Neural cell (in vitro differentiated cells): Measurements from ENCODE around the gene HNRNPUL1. TPM values are rescaled to one million over a fixed set of nuclear protein-coding genes. Genes with fewer than 3 reads are reported as not detected.

Experiments used
- H2AFZ ChIP-seq: fragments of 200-600, 300-800 bp; sonication (generic), shearing (Covaris generic); 2 replicates; pipeline ENCODE4 v1.6.0; 2014; ENCODE audit warnings: low read depth, mild to moderate bottlenecking, antibody characterized with exemption, low read length, moderate library complexity
- H3F3A ChIP-seq: fragments of 200-600 bp; shearing (Covaris generic); 2 replicates; pipeline ENCODE4 v1.6.1; 2016; ENCODE audit warnings: mild to moderate bottlenecking, moderate library complexity, mixed read lengths, antibody characterized with exemption, low read length; ENCODE audit not compliant: insufficient read depth, poor library complexity, severe bottlenecking
- H3K27ac ChIP-seq: fragments of 200-600, 300-800 bp; sonication (generic), shearing (Covaris generic); 2 replicates; pipeline ENCODE4 v1.5.1; 2014; ENCODE audit warnings: mild to moderate bottlenecking, low read length, moderate library complexity
- H3K27me3 ChIP-seq: fragments of 300-800, 200-600 bp; sonication (generic), shearing (Covaris generic); 2 replicates; pipeline ENCODE4 v1.6.0; 2014; ENCODE audit warnings: mild to moderate bottlenecking, low read depth, low read length, moderate library complexity; ENCODE audit not compliant: insufficient read depth
- H3K36me3 ChIP-seq: fragments of 300-800, 200-600 bp; sonication (generic), shearing (Covaris generic); 2 replicates; pipeline ENCODE4 v1.5.1; 2014; ENCODE audit warnings: mild to moderate bottlenecking, antibody characterized with exemption, low read length, moderate library complexity; ENCODE audit not compliant: insufficient read depth
- H3K4me2 ChIP-seq: fragments of 300-800, 200-600 bp; sonication (generic), shearing (Covaris generic); 2 replicates; pipeline ENCODE4 v1.6.0; 2014; ENCODE audit warnings: mild to moderate bottlenecking, low read length
- H3K4me3 ChIP-seq: fragments of 300-800, 200-600 bp; sonication (generic), shearing (Covaris generic); 2 replicates; pipeline ENCODE4 v1.5.1; 2014; ENCODE audit warnings: mild to moderate bottlenecking, low read length, moderate library complexity
- H3K79me2 ChIP-seq: fragments of 200-600 bp; shearing (Covaris generic); replicated peaks from 2 replicates; pipeline ENCODE4 v1.6.0; 2014; ENCODE audit warnings: mild to moderate bottlenecking, low read length, moderate library complexity; ENCODE audit not compliant: insufficient read depth
- H3K9ac ChIP-seq: fragments of 300-800, 200-600 bp; sonication (generic), shearing (Covaris generic); 2 replicates; pipeline ENCODE4 v1.6.1; 2016; ENCODE audit warnings: mild to moderate bottlenecking, low read length, mixed read lengths
- H3K9me2 ChIP-seq: fragments of 200-600 bp; shearing (Covaris generic); 2 replicates; pipeline ENCODE4 v1.6.1; 2016; ENCODE audit warnings: mild to moderate bottlenecking, low read length, mixed read lengths; ENCODE audit not compliant: insufficient read depth
- H3K9me3 ChIP-seq: fragments of 200-600, 300-800 bp; sonication (generic), shearing (Covaris generic); 2 replicates; pipeline ENCODE4 v1.6.1; 2016; ENCODE audit warnings: mild to moderate bottlenecking, mixed run types, low read length, moderate library complexity, mixed read lengths
- H4K20me1 ChIP-seq: fragments of 200-600 bp; shearing (Covaris generic); 2 replicates; pipeline ENCODE4 v1.6.1; 2016; ENCODE audit warnings: mild to moderate bottlenecking, mixed run types; ENCODE audit not compliant: insufficient read depth
- EP300 ChIP-seq: fragments of 450-650 bp; conservative IDR thresholded peaks from 2 replicates; pipeline ENCODE4 v1.6.1; 2014; ENCODE audit warnings: antibody characterized with exemption, mild to moderate bottlenecking, moderate library complexity; ENCODE audit not compliant: poor library complexity, severe bottlenecking
- EZH2 ChIP-seq: fragments of 200-600, 300-800 bp; shearing (Covaris generic), sonication (generic); IDR thresholded peaks from 2 replicates; pipeline ENCODE4 v1.6.1; 2014; ENCODE audit warnings: antibody characterized with exemption, low read length, borderline replicate concordance, mild to moderate bottlenecking; ENCODE audit not compliant: insufficient read depth, poor library complexity, severe bottlenecking
- MXI1 ChIP-seq: fragments of 450-650 bp; conservative IDR thresholded peaks from 2 replicates; pipeline ENCODE4 v1.6.1; 2014; ENCODE audit warnings: antibody characterized with exemption, mild to moderate bottlenecking; ENCODE audit not compliant: poor library complexity, severe bottlenecking
- POLR2AphosphoS5 ChIP-seq: IDR thresholded peaks from 2 replicates; pipeline ENCODE4 v1.6.1; 2012
- RAD21 ChIP-seq: fragments of 450-650 bp; conservative IDR thresholded peaks from 2 replicates; pipeline ENCODE4 v1.6.1; 2014; ENCODE audit warnings: antibody characterized with exemption, mild to moderate bottlenecking, moderate library complexity
- SMC3 ChIP-seq: fragments of 450-650 bp; conservative IDR thresholded peaks from 2 replicates; pipeline ENCODE4 v1.6.1; 2014; ENCODE audit warnings: antibody characterized with exemption, mild to moderate bottlenecking, moderate library complexity; ENCODE audit not compliant: poor library complexity
- TAF1 ChIP-seq: IDR thresholded peaks from 2 replicates; pipeline ENCODE4 v1.6.1; 2012; ENCODE audit warnings: low read depth
- polyA plus RNA-seq: library from polyadenylated mRNA; depleted of rRNA; stranded (reverse); fragments of >200 nt; gene quantifications from 2 replicates; pipeline ENCODE4 v1.2.3, GENCODE V29; 2014
- TF ChIP-seq, protein P1 (sequence below): IDR thresholded peaks from 2 replicates; pipeline ENCODE4 v1.6.1; 2012; ENCODE audit warnings: borderline replicate concordance
- TF ChIP-seq, protein P2 (sequence below): fragments of 450-650 bp; IDR thresholded peaks from 2 replicates; pipeline ENCODE4 v1.5.1; 2014; ENCODE audit warnings: antibody characterized with exemption, mild to moderate bottlenecking, moderate library complexity; ENCODE audit not compliant: poor library complexity, severe bottlenecking

The HNRNPUL1 gene
- polyA plus RNA-seq, 1 donor from 2014 or later, result 34.6 TPM

DNA sequence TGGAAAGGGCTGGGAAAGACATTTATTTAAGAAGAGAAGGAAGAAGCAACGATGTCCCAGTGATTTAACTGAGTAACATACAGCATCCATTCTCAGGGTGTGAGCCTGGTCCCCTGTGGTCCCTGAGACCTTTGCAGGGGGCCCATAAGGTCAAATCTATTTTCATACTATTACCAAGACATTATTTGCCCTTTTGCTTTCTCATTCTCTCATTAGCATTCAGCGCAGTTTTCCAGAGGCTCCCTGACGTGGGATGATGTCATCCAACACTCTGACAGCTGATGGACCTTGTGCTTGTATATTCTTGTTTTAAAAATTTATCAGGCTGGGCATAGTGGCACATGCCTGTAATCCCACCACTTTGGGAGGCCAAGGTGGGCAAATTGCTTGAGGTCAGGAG, 18.3 kb upstream of the HNRNPUL1 start:
- Histone ChIP-seq H3K36me3 (no peaks in the 10 kb centered on the region), H3K79me2 (no peaks in the 10 kb centered on the region), H3K9ac (no peak overlapping the region), H3K4me3 (no peak overlapping the region), H3K9me3 (no peaks in the 10 kb centered on the region), H2AFZ (no peak overlapping the region), H3K4me2 (no peak overlapping the region), H3K27me3 (no peaks in the 10 kb centered on the region), H3K9me2 (no peaks in the 10 kb centered on the region), H3F3A (no peaks in the 10 kb centered on the region), H3K27ac (no peak overlapping the region), H4K20me1 (no peaks in the 10 kb centered on the region)
- TF ChIP-seq, protein P1, sequence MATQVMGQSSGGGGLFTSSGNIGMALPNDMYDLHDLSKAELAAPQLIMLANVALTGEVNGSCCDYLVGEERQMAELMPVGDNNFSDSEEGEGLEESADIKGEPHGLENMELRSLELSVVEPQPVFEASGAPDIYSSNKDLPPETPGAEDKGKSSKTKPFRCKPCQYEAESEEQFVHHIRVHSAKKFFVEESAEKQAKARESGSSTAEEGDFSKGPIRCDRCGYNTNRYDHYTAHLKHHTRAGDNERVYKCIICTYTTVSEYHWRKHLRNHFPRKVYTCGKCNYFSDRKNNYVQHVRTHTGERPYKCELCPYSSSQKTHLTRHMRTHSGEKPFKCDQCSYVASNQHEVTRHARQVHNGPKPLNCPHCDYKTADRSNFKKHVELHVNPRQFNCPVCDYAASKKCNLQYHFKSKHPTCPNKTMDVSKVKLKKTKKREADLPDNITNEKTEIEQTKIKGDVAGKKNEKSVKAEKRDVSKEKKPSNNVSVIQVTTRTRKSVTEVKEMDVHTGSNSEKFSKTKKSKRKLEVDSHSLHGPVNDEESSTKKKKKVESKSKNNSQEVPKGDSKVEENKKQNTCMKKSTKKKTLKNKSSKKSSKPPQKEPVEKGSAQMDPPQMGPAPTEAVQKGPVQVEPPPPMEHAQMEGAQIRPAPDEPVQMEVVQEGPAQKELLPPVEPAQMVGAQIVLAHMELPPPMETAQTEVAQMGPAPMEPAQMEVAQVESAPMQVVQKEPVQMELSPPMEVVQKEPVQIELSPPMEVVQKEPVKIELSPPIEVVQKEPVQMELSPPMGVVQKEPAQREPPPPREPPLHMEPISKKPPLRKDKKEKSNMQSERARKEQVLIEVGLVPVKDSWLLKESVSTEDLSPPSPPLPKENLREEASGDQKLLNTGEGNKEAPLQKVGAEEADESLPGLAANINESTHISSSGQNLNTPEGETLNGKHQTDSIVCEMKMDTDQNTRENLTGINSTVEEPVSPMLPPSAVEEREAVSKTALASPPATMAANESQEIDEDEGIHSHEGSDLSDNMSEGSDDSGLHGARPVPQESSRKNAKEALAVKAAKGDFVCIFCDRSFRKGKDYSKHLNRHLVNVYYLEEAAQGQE, result no peak
- TF ChIP-seq TAF1 (no peak), EZH2 (no peak)

DNA sequence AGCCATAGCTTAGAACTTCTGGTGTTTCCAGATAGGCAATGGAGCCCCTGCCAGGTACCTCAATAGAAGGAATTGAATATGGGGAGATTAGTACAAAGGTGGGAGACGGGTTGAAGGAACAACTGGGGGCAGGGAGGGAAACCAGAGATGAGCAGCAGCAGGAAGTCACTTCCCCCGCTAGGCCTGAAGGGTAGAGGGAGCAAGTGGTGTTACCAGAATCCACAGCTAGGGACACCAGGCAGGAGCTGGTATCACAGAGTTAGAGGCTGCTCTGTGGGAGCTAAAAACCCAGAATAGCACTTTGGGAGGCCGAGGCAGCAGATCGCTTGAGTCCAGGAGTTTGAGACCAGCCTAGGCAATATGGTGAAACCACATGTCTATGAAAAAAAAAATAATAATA, 15.3 kb upstream of the HNRNPUL1 start:
- no peak overlapping the region for H3K4me3 ChIP-seq
- H3K79me2 ChIP-seq, result no peaks in the 10 kb centered on the region
- no peak overlapping the region for H3K4me2 ChIP-seq
- H3K9me3 ChIP-seq, result no peaks in the 10 kb centered on the region
- no peak overlapping the region for H3K27ac ChIP-seq
- H3K36me3 ChIP-seq, result no peaks in the 10 kb centered on the region
- H3K9ac ChIP-seq, result no peak overlapping the region
- TF ChIP-seq, protein P1, result no peak
- TF ChIP-seq TAF1 (no peak), SMC3 (no peak), EP300 (no peak), POLR2AphosphoS5 (no peak), MXI1 (no peak), EZH2 (no peak), RAD21 (no peak)
- TF ChIP-seq, protein P2, sequence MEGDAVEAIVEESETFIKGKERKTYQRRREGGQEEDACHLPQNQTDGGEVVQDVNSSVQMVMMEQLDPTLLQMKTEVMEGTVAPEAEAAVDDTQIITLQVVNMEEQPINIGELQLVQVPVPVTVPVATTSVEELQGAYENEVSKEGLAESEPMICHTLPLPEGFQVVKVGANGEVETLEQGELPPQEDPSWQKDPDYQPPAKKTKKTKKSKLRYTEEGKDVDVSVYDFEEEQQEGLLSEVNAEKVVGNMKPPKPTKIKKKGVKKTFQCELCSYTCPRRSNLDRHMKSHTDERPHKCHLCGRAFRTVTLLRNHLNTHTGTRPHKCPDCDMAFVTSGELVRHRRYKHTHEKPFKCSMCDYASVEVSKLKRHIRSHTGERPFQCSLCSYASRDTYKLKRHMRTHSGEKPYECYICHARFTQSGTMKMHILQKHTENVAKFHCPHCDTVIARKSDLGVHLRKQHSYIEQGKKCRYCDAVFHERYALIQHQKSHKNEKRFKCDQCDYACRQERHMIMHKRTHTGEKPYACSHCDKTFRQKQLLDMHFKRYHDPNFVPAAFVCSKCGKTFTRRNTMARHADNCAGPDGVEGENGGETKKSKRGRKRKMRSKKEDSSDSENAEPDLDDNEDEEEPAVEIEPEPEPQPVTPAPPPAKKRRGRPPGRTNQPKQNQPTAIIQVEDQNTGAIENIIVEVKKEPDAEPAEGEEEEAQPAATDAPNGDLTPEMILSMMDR, result no peak
- H3K27me3 ChIP-seq, result no peaks in the 10 kb centered on the region
- no peak overlapping the region for H2AFZ ChIP-seq
- no peaks in the 10 kb centered on the region for H4K20me1 ChIP-seq
- H3F3A ChIP-seq, result no peaks in the 10 kb centered on the region
- no peaks in the 10 kb centered on the region for H3K9me2 ChIP-seq
